ENCODE data around the gene ANKDD1B.

Gene ANKDD1B

DNA sequence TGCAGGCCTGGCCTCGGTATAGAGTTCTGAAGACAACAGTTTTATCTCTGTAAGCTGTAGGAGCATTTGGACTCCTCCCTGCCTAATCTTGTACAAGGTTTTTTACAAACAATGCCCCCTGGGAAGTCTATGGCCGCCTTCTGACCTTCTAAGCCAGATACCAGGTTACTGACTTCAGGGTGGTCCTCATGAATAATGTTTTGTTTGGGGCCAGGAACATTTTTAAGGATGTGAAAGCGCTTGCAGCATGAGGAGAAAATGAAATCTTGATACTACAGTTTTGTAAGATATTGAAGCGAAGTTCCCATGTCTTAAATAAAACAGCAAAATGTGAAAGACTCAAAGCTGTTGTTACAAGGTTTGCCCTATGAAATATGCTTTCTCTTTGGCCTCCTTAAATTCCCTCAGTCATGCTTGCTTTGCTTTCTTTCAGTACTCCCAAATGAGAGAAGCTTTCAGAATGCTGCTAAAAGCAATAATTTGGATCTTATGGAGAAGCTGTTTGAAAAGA, 5.2 kb downstream of the ANKDD1B start:
- no peak for DNase-seq (ENCODE audit: low read depth, low spot score)

DNA sequence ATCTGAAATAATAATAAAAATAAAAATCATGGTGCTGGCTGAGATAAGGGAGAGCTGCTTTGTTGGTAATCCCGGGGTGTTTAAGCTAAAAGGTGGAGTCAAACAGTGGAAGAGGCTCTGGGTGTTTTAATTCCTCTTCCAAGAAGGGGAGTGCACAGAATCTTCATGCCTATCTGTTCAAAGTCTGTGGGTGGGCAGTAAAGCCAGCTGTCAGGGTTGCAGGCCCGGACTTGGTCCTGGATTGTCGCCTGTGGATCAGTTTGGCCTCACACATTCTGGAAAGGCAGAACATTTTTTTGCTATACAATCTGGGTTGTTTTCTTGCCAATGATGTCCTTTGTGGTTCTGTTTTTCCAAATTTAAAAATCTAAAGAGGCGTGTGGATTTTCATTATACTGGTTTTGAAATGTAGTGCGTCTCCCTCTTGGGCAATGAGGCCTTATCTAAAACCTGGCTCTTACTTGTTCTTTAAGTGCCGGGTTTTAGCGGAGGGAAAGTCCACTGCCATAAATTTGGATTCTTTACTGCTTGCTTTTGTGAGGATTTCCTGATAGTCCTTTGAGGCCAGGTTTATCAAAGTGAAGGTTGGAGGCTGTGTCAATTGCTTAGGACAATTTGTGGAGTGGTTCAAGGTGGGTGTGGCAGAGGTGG, 5.8 kb downstream of the ANKDD1B start:
- no peak for DNase-seq (ENCODE audit: low read depth, low spot score)

DNA sequence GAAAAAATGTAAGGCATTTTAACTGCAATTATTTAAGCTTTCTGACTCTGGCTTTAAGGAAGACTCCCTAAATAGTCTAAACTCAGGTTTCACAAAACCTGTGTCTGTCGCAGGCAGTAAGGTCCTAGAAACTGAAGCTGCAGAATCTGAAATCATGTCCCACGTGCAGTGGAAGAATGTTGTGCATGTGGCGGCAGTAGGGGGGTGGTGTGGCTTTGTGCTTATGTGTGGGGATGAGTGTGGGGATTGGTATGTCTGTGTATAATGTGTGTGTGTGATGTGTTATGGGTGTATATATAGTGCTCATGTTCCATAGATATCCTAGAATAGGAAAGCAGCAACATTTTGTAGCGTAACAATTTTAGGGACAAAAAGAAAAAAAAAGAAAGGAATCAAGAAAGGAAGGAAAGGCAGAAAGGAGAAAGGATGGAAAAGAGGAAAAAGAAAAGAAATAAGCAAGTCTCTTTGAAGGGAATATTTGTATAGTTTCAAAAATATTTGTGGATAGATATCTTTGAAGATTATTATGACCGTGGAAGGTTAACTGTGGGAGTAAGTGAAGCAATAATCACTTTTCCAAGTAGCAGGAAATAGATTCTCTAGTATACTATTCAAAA, 6.6 kb downstream of the ANKDD1B start:
- no peak for DNase-seq (ENCODE audit: low read depth, low spot score)

DNA sequence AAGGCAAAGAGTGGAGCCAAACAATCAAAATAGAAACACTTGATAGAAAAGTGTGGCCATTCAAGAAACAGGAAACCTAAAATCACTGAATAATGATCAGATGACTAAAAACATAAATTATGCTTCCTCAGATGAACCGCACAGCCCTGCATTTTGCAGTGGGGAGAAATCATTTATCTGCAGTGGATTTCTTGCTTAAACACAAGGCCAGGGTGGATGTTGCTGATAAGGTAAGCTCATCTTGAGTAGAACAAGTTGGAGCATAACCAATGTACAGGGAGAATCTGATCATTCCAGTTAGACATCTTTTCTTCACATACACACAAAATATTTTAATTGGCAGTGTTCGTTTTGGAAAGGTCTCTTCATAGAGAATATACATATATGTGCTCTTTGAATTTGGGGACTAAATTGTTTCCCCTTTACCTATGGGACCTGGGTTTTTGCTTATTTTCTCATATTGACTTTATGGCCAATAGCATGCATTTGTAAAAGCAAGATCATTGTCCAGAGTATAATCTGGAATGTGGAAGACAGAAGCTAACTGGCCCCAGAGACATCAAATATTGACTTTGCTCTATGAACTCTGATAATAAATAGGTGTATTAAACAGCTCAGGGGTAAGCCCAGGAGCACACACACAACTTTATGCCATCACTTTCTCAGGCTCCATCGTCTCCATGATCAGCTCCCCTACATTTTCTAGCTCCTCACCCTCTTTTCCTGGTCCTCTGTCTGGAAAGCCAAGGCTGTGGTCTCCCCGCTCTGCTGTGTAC, 9.1 kb downstream of the ANKDD1B start:
- no peak for DNase-seq (ENCODE audit: low read depth, low spot score)

DNA sequence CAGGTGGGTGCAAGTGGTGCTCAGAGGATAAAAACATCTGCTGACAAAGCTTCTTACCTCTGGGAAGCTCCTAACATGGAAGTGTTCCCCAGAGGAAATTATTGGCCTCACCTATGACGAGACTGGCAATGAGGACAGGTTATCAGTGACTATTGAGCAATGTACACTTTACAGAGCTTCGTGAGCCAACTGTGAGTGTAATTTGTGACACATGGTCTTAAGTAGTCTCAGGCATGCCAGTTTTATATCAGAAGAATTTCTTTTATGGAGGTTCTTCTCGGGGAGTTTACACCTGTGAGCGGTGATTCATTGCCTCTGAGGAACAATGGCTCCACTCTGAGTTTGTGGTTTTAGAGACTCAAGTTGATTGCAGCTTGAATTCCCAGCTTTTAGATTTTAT, 11.3 kb downstream of the ANKDD1B start:
- DNase-seq (ENCODE audit: low read depth, low spot score): no peak

DNA sequence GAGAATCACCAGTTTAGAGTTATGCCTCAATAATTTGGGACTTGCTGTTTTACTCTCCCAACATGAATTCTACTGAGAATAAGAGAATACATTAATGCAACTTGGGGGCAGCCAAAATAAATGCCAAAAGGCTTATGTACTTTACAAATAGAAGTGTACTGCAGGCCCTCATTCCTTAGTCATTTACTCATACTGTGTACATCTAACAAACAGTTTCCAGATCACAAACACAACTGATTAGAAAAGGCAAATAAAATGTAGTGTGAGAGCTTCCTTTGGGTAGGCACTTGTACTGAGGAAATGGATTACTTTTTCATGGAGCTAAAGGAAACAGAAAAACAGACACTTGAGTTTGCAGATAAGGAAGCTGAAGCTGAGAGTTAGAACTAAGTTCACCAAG, 12.6 kb downstream of the ANKDD1B start:
- DNase-seq (ENCODE audit: low read depth, low spot score): no peak

DNA sequence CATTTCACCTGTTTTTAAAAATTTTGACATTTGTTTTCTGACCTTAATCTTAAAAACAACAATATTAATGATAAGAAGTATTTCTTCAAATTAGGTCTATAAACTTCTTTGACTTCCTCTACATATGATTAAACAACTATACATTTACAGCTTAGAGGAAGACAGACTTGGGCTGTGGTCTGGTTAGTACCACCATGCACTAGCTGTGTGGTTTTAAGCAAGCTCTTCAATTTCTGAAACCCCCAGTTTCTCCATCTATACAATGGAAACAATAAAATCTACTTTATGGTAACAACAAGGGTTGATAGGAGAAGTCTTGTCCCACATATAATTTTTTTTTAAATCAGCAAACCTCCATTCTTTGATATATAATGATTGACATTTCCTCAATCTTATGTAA, 15.7 kb downstream of the ANKDD1B start:
- DNase-seq (ENCODE audit: low read depth, low spot score): no peak

DNA sequence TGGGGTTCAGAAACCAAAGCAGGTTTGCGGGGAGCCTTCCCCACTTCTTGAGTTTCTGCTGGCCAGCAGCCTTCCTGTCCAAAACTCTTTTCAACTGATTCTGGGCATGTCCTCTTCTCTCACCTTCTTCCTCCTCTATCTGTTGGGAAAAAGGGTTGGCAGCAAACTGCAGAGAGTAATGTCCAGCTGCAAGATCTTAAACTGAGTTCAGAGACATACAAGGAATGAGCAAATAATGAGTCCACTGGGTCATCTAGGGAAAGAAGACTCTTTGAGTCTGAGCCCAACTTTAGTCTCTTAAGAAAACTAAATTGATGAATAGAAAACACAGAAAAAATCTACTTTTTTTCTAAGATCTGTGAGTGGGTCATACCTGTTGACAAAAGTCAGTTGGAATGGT, 16.5 kb downstream of the ANKDD1B start:
- no peak for DNase-seq (ENCODE audit: low read depth, low spot score)

DNA sequence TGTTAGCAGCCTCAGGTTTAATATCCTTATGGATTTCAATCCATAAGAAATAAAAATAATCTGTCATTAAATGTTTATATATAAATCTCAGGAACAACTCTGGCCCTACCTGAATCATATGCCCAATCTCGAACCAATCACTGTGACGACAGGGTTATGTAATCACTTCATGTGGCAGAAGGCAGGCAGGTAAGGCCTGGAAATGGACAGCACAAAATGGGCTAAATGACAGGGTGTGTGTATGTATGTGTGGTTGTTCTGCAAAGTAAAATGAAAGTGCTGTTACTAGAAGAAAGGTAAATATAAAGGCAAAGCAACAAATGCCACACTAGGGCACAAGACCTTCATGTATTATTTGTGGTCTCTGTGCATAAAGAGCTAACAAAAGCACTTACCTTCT, 19.6 kb downstream of the ANKDD1B start:
- no peak for DNase-seq (ENCODE audit: low read depth, low spot score)

DNA sequence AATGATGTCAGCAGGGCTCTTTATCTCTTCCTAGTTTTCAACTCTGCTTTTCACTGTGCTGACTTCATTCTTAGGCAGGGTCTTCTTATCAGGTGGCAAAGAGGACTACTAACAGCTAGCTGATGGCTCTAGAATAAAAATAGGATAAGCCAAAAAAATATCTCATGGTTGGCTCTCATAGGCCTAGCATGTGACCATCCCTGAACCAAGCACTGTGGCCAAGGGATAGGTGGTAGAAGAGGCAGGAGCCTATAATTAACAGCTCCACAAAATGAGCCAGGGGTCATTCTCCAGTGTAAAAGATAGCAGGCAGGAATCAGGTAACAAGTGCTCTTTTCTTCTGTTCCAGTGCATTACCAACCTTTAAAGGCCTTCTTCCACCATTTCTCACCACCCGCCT, 21.1 kb downstream of the ANKDD1B start:
- DNase-seq (ENCODE audit: low read depth, low spot score): no peak

DNA sequence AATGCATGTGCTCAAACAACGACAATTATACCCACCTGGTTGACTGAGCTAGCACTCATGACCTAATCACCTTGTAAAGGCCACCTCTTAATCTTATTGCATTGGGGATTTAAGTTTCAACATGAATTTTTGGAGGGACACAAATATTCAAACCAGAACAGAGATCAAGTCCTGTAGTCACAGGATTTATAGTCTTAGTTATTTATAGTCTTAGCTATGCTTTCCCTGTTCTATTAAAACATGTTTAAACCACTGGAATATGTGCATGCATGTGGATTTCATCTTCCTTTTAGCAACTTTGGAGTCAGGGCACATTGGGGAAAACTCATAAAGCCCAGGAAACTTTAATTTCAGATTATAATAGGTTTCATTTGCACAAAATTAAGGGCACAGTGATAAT, 26.7 kb downstream of the ANKDD1B start:
- DNase-seq (ENCODE audit: low read depth, low spot score): no peak

DNA sequence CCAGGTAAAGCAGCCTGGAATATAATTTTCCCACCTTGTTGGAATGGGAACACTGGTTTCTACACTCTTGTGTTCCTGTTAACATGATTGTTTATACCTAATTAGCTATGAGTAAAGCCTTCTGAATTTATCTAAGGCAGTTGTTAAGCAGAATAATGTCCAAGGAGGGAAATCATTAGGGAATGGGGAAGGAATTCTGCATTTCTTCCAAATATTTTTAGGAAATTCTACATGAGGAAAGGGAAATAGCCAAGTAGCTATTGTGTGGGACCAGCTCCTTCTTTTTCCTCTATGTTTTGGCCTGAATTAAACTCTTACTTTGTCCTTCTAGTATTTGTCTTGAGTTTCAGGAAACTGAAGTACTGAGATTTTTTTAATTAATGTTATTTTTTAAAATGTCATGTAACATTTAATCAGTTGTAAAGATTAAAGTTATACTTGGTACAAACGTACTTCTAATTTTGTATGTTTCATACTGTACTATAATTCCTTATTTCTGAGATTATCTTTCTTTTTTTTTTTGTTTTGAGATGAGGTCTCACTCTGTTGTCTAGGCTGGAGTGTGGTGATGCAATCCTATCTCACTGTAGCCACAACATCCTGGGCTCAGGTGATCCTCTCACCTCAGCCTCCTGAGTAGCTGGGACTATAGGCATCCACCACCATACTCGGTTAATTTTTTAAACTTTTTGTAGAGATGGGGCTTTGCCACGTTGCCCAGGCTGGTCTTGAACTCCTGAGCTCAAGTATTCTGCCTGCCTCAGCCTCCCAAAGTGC, 28.5 kb downstream of the ANKDD1B start:
- DNase-seq (ENCODE audit: low read depth, low spot score): no peak

DNA sequence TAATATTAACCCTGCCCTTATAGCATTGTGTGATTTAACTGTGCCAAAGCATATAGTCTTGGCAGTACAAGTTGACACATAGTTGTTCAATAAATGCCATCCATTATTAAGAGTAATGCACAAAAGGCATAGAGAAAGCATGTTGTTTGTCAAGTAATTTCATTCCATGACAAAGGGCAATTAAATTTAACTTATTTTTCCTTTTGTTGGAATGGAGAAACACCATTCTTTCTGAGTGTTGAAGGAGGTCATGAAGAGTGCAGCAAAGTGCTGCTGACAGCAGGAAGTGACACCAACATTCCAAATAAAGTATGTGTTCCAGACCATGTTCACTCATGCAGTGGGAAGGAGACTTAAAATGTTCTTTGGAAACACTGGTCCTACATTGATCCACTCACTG, 29.1 kb downstream of the ANKDD1B start:
- no peak for DNase-seq (ENCODE audit: low read depth, low spot score)

DNA sequence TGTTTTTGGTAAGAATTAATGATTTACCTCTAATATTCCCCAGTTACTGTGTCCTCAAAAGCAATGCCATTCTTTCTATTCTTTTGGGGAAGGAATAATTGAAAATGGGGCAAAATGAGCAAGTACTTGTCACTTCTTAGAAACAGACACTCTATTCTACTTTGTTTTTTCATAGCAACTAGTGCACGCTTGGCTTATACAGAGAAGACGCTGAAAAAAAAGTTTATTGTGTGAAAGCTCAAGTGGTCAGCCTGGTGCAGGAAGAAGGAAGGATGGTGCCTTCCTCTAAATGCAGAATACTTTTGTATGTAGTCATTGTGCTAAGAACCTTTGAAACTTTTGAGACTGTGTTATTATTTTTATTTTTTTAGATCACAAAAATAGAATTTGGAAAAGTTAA, 29.6 kb downstream of the ANKDD1B start:
- DNase-seq (ENCODE audit: low read depth, low spot score): no peak

DNA sequence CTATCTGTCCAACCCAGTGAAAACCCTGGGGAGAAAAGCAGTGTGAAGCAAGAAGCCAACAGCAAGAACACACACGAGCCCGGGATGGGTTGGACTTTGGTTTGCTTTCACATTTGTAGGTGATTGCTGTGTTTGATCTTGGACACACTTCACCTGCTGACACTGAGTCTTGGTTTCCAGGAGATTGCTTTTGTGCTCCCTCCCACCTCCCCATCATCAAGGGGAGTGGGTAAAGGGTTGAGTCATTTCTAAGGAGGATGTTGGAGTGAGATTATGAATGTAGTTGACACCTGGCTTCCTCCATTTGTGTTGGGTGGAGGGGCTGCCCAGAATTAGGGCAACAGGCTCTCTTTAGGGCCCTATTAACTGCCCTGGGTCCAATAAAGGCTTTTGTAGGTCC, 37.5 kb downstream of the ANKDD1B start:
- DNase-seq (ENCODE audit: low read depth, low spot score): no peak

DNA sequence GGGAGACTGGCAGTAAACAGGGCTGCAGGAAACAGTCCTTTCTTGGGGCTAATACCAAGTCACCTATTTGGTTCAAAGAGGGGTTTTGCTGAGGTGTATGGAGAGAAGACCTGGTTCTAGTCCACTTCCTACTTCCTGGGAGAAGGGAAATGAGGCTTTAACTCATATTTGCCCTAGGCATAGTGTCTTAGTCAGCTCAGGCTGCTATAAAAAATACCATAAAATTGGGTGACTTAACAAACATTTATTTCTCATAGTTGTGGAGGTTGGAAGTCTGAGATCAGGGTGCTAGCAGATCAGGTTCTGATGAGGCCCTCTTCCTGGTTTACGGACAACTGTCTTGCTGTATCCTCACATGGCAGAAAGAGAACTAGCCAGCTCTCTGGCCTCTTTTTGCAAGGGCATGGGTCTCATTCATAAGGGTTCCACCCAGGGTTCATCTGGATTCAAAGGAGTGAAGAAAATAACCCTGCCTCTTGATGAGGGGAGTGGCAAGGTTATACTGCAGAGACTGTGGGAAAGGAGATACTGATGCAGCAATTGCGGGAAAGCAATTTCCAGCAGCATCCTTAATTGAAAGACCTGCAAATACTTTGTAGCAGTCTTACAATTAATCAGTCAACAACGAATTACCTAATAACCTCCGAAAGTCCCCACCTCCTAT, 40.5 kb downstream of the ANKDD1B start:
- DNase-seq (ENCODE audit: low read depth, low spot score): no peak

DNA sequence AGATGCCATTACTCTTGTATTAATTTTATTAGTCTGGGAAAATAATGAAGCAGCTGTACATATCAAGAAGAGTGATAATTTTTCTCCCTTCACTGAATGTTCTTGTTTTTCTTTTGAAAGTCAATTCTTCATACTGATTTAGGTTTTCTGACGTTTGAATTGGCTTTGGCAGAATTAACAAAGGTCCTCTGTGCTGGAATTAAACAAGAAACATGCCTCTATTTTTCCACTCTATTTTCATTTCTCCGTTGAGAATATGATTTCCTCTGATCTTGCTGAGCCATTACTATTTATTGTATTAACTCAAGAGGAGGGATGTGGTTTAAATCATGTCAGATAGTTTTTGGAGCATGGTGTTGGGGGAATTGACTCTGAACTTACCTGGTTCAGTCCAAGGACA, 42.3 kb downstream of the ANKDD1B start:
- no peak for DNase-seq (ENCODE audit: low read depth, low spot score)

DNA sequence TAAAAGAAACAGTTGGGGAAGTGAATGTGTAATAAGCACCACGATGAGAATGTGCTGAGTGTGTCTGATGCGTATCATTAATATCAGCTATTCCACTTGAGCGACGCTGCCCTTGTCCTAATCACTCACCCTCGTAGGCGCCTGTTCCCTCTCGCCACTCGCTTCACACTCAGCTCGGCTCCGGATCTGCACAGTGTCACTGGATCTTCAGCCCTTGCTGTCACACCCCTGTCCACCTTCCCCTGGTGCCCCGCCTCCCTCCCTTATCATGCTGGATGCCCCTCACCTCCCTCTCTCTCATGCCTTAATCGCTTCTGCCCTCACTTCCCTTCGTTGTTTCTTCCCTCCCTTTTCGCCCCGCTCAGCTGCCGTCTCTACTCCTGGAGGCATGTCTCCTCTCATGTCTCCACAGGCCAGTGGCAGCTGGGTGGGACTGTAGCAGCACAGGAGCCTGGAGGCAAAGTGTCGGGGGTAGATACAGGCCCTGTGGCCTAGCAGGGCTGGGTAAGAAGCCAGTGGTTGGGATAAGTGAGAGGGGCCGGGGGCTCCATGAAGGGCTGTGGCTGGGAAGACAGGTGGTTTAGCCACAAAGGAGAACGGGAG, 43.5 kb downstream of the ANKDD1B start:
- DNase-seq (ENCODE audit: low read depth, low spot score): no peak

DNA sequence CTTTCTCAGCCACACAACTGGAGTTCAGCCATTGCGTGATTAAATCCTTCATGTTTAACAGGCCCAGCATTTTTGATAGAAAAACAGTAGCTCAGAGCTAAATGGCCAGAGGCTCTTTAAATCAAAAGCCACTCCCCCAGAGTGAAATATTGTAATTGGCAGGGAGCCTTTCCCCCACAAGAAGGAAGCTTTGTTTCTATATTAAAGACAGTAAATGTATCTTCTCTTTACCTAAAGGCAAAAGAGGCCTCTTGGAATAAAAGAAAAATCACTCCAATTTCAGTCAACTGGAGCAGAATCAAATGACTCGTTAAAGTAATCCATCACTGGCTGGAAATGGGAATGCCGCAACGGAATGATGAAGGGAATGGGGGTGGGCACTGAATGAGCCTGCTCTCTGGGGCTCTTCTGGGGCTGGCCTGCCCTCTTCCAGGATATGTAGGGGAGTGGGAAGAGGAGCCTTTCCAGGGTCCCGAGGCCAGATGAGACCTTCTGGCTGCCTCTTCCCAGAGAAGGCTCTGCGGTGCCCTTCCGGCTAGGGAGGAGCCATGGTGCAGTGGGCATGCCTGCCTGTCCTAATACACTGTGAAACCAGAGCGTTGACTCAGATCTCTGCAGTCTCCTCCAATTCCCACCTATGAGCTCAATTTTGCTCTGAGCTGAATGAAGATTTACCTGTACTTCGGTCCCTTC, 45.2 kb downstream of the ANKDD1B start:
- DNase-seq (ENCODE audit: low read depth, low spot score): no peak

DNA sequence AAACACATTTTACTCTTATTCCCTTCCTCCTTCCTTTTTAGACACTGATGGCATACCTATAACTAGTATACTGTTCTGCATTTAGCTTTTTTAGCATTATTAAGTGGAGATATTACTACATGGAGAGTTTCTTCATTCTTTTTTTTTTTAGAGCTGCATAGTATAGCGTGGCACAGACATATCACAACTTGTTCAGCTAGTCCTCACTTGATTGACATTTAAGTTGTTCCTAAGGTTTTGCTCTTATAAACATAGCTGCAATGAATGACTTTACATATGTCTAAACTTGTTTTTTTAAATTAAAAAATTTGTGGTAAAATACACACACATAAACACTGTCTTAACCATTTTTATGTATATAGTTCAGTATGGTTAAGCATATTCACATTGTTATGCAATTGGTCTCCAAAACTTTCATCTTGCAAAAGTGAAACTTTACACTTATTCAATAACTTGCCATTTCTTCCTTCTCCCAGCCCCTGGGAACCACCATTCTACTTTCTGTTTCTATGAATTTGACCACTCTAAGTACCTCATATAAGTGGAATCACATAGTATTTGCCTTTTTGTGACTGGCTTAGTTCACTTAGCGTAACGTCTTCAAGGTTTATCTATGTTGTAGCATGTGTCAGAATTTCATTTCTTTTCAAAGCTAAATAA, 48.7 kb downstream of the ANKDD1B start:
- DNase-seq (ENCODE audit: low read depth, low spot score): no peak
